HG02798 (cell line): ENCODE results near the gene KIRREL3.

Source experiments
- ATAC-seq: cut with Tn5 transposase; IDR thresholded peaks from one replicate; pipeline ENCODE4 v1.9.1; 2021; ENCODE audit warnings: mild to moderate bottlenecking; ENCODE audit not compliant: unreplicated experiment, poor library complexity

Gene KIRREL3

DNA sequence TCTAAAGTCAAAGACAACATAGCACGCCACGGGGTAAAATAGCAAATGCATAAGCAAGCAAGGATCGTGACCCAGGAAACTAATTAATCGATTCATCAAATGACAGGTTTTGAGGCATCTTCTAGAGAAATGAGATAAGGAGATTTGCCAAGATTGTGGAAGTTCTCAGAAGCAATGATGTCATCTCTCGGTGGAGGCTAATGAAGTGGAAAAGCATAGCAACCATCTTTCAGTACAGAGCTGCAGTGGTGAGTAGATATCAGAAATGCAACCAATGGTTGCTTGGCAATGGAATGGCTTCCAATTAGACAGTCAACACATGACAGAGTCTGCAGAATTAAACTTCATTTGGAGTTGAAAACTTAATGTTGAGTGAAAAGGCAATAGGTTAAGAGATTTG, 116.0 kb downstream of the KIRREL3 start:
- no peak for ATAC-seq

DNA sequence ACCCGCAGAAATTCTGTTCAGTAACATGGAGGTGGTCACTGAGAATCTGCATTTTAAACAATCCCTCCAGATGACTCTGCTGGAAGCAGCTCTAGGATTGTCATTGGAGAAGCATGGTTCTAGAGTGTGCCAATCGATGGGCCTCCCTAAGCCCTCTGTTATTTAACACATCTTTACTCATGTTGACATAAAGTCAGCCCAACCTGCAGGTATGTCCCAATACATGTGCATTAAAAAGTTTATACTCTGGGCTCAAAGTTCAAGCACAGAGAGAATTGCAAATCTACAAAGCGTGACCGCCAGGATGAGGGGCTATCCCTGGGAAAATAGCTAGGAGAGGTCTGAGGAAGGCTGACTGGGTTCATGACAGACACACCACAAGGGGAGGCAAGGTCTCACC, 116.4 kb downstream of the KIRREL3 start:
- ATAC-seq: no peak

DNA sequence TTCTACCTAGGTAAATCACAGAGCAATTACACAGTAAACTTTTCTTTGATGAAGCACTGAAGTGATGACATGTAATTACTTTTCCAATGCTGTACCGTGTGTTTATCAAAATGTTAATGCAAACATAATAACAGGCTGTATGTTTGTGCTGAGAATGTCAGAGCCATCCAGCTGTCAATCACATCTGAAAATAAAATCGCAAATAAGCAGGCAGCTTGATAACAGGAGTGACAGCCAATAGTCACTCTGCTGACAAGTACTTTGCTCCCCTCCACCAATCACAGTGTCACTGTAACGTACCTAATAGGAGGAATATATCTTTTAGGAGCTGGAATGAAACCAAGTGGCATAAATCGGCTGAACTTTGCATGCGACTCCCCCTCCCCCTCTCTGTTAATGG, 119.7 kb downstream of the KIRREL3 start:
- ATAC-seq: no peak

DNA sequence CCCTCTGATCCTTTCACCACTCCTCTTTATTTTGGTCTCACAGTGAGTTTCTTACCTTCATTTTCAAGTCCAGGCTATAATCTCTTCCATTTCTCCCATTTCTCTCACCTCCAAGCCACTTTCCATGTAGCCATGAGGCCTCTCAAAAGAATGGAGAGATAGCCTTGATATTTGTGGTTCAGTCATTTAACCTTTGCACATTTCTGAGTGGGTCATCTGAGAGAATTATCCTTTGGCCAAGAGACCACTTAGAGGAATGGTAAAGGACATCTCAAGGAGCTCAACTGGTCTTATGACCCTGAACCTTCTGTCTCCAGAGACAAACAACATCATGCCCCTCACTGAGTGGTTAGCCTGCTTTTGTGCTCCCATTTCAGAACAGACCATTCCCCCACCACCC, 121.1 kb downstream of the KIRREL3 start:
- ATAC-seq: no peak

- ATAC-seq: no peak
Measured at GRCh38 chr11:126878913-126879482, 121.6 kb downstream of the KIRREL3 start.

GRCh38 chr11:126874831-126875230, 125.7 kb downstream of the KIRREL3 start:
- ATAC-seq: no peak

- no peak for ATAC-seq
Measured at GRCh38 chr11:126874276-126874675, 126.3 kb downstream of the KIRREL3 start.

GRCh38 chr11:126871792-126872191, 128.8 kb downstream of the KIRREL3 start:
- ATAC-seq: no peak

- ATAC-seq: no peak
Measured at GRCh38 chr11:126870021-126870420, 130.5 kb downstream of the KIRREL3 start.

- ATAC-seq: no peak
Measured at GRCh38 chr11:126868741-126869140, 131.8 kb downstream of the KIRREL3 start.

- ATAC-seq: no peak
Measured at GRCh38 chr11:126864934-126865333, 135.6 kb downstream of the KIRREL3 start.

DNA sequence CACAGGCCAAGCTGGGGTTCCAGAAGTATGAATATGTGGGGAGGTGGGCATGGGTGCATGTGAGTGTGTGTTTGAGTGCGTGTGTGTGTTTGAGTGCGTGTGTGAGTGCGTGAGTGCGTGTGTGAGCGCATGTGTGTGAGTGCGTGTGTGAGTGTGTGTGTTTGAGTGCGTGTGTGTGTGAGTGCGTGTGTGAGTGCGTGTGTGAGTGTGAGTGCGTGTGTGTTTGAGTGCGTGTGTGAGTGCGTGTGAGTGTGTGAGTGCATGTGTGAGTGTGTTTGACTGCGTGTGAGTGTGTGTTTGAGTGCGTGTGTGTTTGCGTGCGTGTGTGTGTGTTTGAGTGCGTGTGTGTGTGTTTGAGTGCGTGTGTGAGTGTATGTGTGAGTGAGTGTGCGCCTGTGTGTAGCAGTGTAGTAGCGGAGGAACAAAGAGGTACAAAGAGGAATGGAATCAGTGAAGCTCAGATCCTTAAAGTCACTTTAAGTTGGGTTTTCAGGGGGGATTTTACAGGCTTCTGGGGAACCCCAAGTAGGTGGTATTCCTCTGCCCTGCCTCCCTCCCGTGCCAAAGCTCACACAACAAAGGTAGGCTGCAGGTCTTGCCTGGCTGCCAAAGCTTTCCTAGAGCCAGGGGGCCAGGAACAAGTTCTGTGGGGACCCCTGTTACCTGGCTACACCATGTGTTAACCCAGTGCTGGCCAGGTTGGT, 137.1 kb downstream of the KIRREL3 start:
- no peak for ATAC-seq

- peak; percentile 68 for ATAC-seq
Measured at GRCh38 chr11:126862664-126863243, 137.8 kb downstream of the KIRREL3 start.

GRCh38 chr11:126861796-126862459, 138.6 kb downstream of the KIRREL3 start:
- no peak for ATAC-seq

GRCh38 chr11:126857860-126858808, 142.4 kb downstream of the KIRREL3 start:
- no peak for ATAC-seq

- no peak for ATAC-seq
Measured at GRCh38 chr11:126855536-126855935, 145.0 kb downstream of the KIRREL3 start.

GRCh38 chr11:126853732-126854131, 146.8 kb downstream of the KIRREL3 start:
- ATAC-seq: peak; percentile 62

- no peak for ATAC-seq
Measured at GRCh38 chr11:126844789-126845188, 155.8 kb downstream of the KIRREL3 start.

DNA sequence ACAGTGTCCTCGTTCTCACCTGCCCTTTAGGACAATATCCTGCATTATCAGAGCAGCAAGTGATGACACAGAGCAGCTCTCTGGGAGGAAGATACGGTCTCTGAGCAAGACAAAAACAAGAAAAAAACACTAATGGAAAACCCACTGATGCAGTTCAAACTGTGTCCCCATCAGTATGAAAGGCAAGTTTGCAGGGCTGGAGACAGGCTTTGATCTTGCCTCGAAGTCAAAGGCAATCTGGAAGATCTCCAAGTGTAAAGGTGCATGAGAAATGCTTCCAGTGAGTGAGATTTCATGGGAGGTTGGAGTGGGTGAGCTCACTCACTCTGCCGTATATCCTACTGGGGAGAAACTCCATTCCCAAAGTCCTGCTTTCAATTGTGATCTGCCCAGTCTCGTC, 157.5 kb downstream of the KIRREL3 start:
- no peak for ATAC-seq

DNA sequence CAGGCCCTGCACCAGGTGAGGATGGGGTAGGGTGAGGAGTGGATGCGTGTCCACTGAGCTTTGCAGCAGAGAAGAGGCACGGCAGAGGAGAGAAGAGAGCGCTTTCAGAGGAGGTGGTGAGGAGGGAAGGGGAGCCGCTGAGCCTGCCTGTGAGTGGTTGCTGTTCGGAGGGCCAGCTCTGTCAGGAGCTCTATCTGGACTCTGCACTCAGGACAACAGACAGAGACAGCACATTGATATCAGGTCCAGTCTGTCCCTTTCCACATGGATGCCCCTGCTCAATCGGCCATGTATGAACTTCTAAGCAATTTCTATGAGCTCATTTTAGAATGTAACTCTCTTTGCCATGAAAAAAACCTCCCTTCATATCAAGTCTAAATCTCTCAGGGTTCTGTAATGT, 158.6 kb downstream of the KIRREL3 start:
- no peak for ATAC-seq
